A673 (cell line): Measurements from ENCODE around the gene USO1. TPM values are rescaled to one million over a fixed set of nuclear protein-coding genes. Genes with fewer than 3 reads are reported as not detected.
"Not testable (repeated sequence)": the region's sequence is repeated elsewhere in the genome, so short reads cannot be mapped to it uniquely, and the experiment has no call there.

Source experiments
- BruUV-seq: library from RNA; stranded (reverse); fragments of 400-500 nt; replicated peaks from 2 replicates; lab custom pipeline; 2021; lab: Mats Ljungman, UMichigan
- CTCF ChIA-PET: fragments of 300-600 bp; sonication (Branson Sonifier 250); formaldehyde crosslinking; loops from one replicate; lab custom pipeline; 2022; ENCODE audit warnings: antibody characterized with exemption; lab: Charles Lee
- POLR2A ChIA-PET: fragments of 300-600 bp; sonication (Branson Sonifier 250); formaldehyde crosslinking; loops from one replicate; lab custom pipeline; 2022; ENCODE audit warnings: antibody characterized with exemption; ENCODE audit not compliant: low non-redundant PET; lab: Charles Lee
- DNase-seq: peaks from one replicate; pipeline ENCODE4 v3.0.0-alpha.2; 2015; ENCODE audit warnings: low spot score
- H3K27ac ChIP-seq: fragments of 200-600 bp; sonication (generic); 2 replicates; pipeline ENCODE4 v1.5.1; 2016; ENCODE audit warnings: mixed run types, low read depth, mild to moderate bottlenecking, mixed read lengths, antibody characterized with exemption, low read length; ENCODE audit not compliant: poor library complexity, severe bottlenecking
- H3K27me3 ChIP-seq: fragments of 200-600 bp; sonication (generic); replicated peaks from 2 replicates; pipeline ENCODE4 v1.6.1; 2017; ENCODE audit warnings: mixed run types, low read depth, mild to moderate bottlenecking, mixed read lengths, antibody characterized with exemption, low read length; ENCODE audit not compliant: insufficient read depth, poor library complexity
- H3K36me3 ChIP-seq: fragments of 200-600 bp; sonication (generic); 2 replicates; pipeline ENCODE4 v1.6.1; 2016; ENCODE audit warnings: mixed run types, mild to moderate bottlenecking, mixed read lengths, antibody characterized with exemption, low read length; ENCODE audit not compliant: insufficient read depth, poor library complexity, severe bottlenecking
- H3K4me1 ChIP-seq: fragments of 200-600 bp; sonication (generic); 2 replicates; pipeline ENCODE4 v1.6.1; 2017; ENCODE audit warnings: mixed run types, mild to moderate bottlenecking, mixed read lengths, antibody characterized with exemption, low read length; ENCODE audit not compliant: insufficient read depth, poor library complexity, severe bottlenecking
- H3K4me3 ChIP-seq: fragments of 200-600 bp; sonication (generic); 2 replicates; pipeline ENCODE4 v1.5.1; 2016; ENCODE audit warnings: low read depth, mixed run types, mild to moderate bottlenecking, mixed read lengths, low read length; ENCODE audit not compliant: poor library complexity, severe bottlenecking
- H3K9me3 ChIP-seq: fragments of 200-600 bp; sonication (generic); 2 replicates; pipeline ENCODE4 v1.6.1; 2016; ENCODE audit warnings: mixed run types, low read depth, mild to moderate bottlenecking, mixed read lengths, antibody characterized with exemption, low read length; ENCODE audit not compliant: poor library complexity, severe bottlenecking
- EZH2 ChIP-seq: fragments of 200-600 bp; sonication (generic); IDR thresholded peaks from 2 replicates; pipeline ENCODE4 v1.6.1; 2017; ENCODE audit warnings: borderline replicate concordance, low read depth, mild to moderate bottlenecking, mixed read lengths, antibody characterized with exemption, low read length; ENCODE audit not compliant: poor library complexity, severe bottlenecking
- intact Hi-C: fragments of 100-400 bp; cut with micrococcal nuclease; formaldehyde crosslinking; loops from one replicate; pipeline ENCODE4 v1.10.0; 2022; ENCODE audit not compliant: unreplicated experiment
- total RNA-seq: library from RNA; stranded (reverse); gene quantifications from 2 replicates; pipeline ENCODE4 v1.2.3, GENCODE V29; 2021
- TF ChIP-seq, protein P1 (sequence below): fragments of 300-800, 200-600 bp; sonication (generic); conservative IDR thresholded peaks from 2 replicates; pipeline ENCODE4 v1.5.1; 2017; ENCODE audit warnings: low read depth, mild to moderate bottlenecking, antibody characterized with exemption, low read length, moderate library complexity, mixed read lengths

The USO1 gene
- total RNA-seq, 1 experiment from 2014 or later = 35.6 TPM

GRCh38 chr4:75790024-75790423, 65.6 kb downstream of the USO1 start:
- POLR2A ChIA-PET = no interaction called here

DNA sequence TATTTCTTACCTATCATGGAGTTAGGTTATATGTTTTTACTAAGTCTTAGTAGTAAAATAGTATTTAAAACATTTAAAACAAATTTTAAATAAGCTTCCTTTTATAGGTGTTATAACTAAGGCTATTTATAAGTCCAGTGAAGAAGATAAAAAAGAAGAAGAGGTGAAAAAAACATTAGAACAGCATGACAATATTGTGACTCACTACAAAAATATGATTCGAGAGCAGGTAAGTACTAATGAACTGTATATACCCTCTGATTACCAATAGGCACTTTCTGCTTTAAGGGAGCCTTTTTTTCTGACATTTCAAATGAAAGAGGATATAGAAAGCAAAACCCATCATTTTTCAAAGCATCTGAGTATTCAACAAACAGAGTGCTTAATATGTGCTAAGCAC, 76.6 kb downstream of the USO1 start:
- no peak for DNase-seq
- no peaks in the 10 kb centered on the region for H3K4me1 ChIP-seq
- no peak overlapping the region for H3K27ac ChIP-seq
- ChIA-PET CTCF (no interaction called here), POLR2A (no interaction called here)
- BruUV-seq = no TSS peak
- no peak overlapping the region for H3K4me3 ChIP-seq
- H3K27me3 ChIP-seq = no peaks in the 10 kb centered on the region
- H3K9me3 ChIP-seq = no peaks in the 10 kb centered on the region
- intact Hi-C loops = no loop called here
- TF ChIP-seq EZH2 = no peak
- TF ChIP-seq, protein P1, sequence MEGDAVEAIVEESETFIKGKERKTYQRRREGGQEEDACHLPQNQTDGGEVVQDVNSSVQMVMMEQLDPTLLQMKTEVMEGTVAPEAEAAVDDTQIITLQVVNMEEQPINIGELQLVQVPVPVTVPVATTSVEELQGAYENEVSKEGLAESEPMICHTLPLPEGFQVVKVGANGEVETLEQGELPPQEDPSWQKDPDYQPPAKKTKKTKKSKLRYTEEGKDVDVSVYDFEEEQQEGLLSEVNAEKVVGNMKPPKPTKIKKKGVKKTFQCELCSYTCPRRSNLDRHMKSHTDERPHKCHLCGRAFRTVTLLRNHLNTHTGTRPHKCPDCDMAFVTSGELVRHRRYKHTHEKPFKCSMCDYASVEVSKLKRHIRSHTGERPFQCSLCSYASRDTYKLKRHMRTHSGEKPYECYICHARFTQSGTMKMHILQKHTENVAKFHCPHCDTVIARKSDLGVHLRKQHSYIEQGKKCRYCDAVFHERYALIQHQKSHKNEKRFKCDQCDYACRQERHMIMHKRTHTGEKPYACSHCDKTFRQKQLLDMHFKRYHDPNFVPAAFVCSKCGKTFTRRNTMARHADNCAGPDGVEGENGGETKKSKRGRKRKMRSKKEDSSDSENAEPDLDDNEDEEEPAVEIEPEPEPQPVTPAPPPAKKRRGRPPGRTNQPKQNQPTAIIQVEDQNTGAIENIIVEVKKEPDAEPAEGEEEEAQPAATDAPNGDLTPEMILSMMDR = no peak
- peaks cover 17% of the 10 kb centered on the region for H3K36me3 ChIP-seq

More at GRCh38 chr4:75790024-75790423, 65.6 kb downstream of the USO1 start:
- H3K4me3 ChIP-seq = no peak overlapping the region
- peaks cover 10% of the 10 kb centered on the region for H3K36me3 ChIP-seq
- DNase-seq = no peak
- intact Hi-C loops = no loop called here
- no TSS peak for BruUV-seq
- H3K4me1 ChIP-seq = no peaks in the 10 kb centered on the region
- H3K9me3 ChIP-seq = no peaks in the 10 kb centered on the region
- no peaks in the 10 kb centered on the region for H3K27me3 ChIP-seq
- TF ChIP-seq, protein P1 = no peak
- no peak for TF ChIP-seq EZH2
- CTCF ChIA-PET = interaction anchor here (0.6 kb wide), 1 partner anchor 63 kb away, joined by 9 read pairs; no protein-coding TSS in a partner anchor
- no peak overlapping the region for H3K27ac ChIP-seq

DNA sequence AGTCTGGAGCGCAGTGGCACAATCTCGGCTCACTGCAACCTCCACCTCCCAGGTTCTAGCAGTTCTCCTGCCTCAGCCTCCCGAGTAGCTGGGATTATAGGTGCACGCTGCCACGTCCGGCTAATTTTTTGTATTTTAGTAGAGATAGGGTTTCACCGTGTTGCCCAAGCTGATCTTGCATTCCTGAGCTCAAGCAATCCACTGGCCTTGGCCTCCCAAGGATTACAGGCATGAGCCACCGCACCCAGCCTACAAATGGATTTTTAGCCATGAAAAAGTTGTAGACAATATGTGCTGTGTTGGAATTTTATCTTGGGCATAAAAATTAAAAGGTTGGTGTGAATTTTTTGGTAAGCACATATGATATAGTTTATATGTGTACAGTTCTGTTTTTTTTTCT, 81.7 kb downstream of the USO1 start:
- not testable (repeated sequence) for BruUV-seq

GRCh38 chr4:75817901-75818300, 93.5 kb downstream of the USO1 start:
- ChIA-PET POLR2A (no interaction called here), CTCF (no interaction called here)
- Histone ChIP-seq H3K4me3 (no peak overlapping the region), H3K27ac (no peak overlapping the region), H3K9me3 (no peaks in the 10 kb centered on the region), H3K27me3 (no peaks in the 10 kb centered on the region), H3K4me1 (no peaks in the 10 kb centered on the region), H3K36me3 (peaks cover 7% of the 10 kb centered on the region)
- TF ChIP-seq, protein P1 = no peak
- TF ChIP-seq EZH2 = no peak
- no TSS peak for BruUV-seq
- DNase-seq = no peak
- intact Hi-C loops = no loop called here

More for the DNA sequence above, 81.7 kb downstream of the USO1 start:
- CTCF ChIA-PET, H3K4me3 ChIP-seq, H3K27me3 ChIP-seq, H3K4me1 ChIP-seq, H3K27ac ChIP-seq, intact Hi-C loops, H3K9me3 ChIP-seq, POLR2A ChIA-PET, DNase-seq: not testable (repeated sequence)
- peaks cover 31% of the 10 kb centered on the region for H3K36me3 ChIP-seq
